ENCODE data around the gene CUZD1.

CUZD1 gene

GRCh38 chr10:122802282-122802681 lies 43.4 kb downstream of the CUZD1 start:
- no peak for DNase-seq

GRCh38 chr10:122798704-122799231 lies 46.9 kb downstream of the CUZD1 start:
- DNase-seq: no peak

- DNase-seq: no peak
Measured at GRCh38 chr10:122796796-122797195, 48.9 kb downstream of the CUZD1 start.

- no peak for DNase-seq
Measured at GRCh38 chr10:122795924-122796323, 49.7 kb downstream of the CUZD1 start.

- no peak for DNase-seq
Measured at GRCh38 chr10:122786269-122786668, 59.4 kb downstream of the CUZD1 start.

GRCh38 chr10:122782911-122783310 lies 62.7 kb downstream of the CUZD1 start:
- no peak for DNase-seq

All from activated T-cell treated with anti-CD3 and anti-CD28 coated beads, Interleukin-2, amount 50 U/mL, for 1 hour (primary cell).